Activated CD8-positive, alpha-beta T cell treated with anti-CD3 and anti-CD28 coated beads for 36 hours (primary cell): ENCODE measurements around the gene HORMAD2. TPM values are rescaled to one million over a fixed set of nuclear protein-coding genes. Genes with fewer than 3 reads are reported as not detected.

ENCODE experiments used
- ATAC-seq: fragments of 200-7000 bp; cut with Tn5 transposase; one replicate; pipeline ENCODE4 v1.10.0; 2021; ENCODE audit warnings: mild to moderate bottlenecking, moderate library complexity
- CTCF ChIA-PET: fragments of 350-600 bp; sonication (Branson Sonifier 250); formaldehyde crosslinking; loops from one replicate; lab custom pipeline; 2021; ENCODE audit warnings: antibody characterized with exemption; lab: Charles Lee
- POLR2A ChIA-PET: fragments of 350-600 bp; sonication (Branson Sonifier 250); formaldehyde crosslinking; loops from one replicate; lab custom pipeline; 2021; ENCODE audit warnings: antibody characterized with exemption; lab: Charles Lee
- DNase-seq: peaks from one replicate; pipeline ENCODE4 v3.0.0-alpha.2; 2020
- H3K27ac Mint-ChIP-seq: one replicate; pipeline ENCODE4 v1.8.0; 2021; ENCODE audit warnings: mild to moderate bottlenecking, mixed read lengths
- H3K27me3 Mint-ChIP-seq: one replicate; pipeline ENCODE4 v1.8.0; 2021; ENCODE audit warnings: mixed read lengths
- H3K36me3 Mint-ChIP-seq: one replicate; pipeline ENCODE4 v1.8.0; 2021; ENCODE audit warnings: low read depth, mixed read lengths
- H3K4me1 Mint-ChIP-seq: one replicate; pipeline ENCODE4 v1.8.0; 2021; ENCODE audit warnings: low read depth, mixed read lengths
- H3K4me3 Mint-ChIP-seq: one replicate; pipeline ENCODE4 v1.8.0; 2021; ENCODE audit warnings: mild to moderate bottlenecking, moderate library complexity, mixed read lengths
- H3K9me3 Mint-ChIP-seq: one replicate; pipeline ENCODE4 v1.8.0; 2021; ENCODE audit warnings: mixed read lengths
- CTCF ChIP-seq: fragments of 200-600 bp; IDR thresholded peaks from one replicate; pipeline ENCODE4 v1.8.0; 2022; ENCODE audit warnings: antibody characterized with exemption, mild to moderate bottlenecking
- intact Hi-C: fragments of 100-400 bp; cut with micrococcal nuclease; formaldehyde crosslinking; loops from one replicate; pipeline ENCODE4 v1.10.0; 2022
- total RNA-seq, 2 experiments: library from RNA; stranded (reverse); gene quantifications; one replicate each; pipeline ENCODE4 v1.2.3, GENCODE V29; 2021

The HORMAD2 gene
- total RNA-seq, 2 experiments from 2014 or later: not detected

DNA sequence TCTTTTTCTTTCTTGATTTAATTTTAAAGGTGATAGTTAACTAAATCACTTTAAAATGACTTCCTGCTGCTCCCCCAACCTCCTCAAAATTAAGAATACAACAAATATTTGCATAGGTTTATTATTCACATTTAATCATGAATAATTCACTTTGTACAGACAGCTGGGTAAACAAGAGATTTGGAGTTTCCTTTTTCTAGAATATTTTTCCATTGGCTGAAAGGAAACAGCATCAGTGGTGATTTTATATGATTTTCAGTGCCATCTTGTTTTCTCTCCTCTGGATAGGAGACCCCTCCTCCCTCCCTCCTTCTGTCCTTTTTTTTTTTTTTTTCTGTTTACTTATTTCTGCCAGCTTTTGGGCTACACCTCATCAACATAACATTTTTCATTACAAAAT is 105.8 kb downstream of the HORMAD2 start:
- Mint-ChIP-seq H3K4me1 (peaks cover 86% of the 10 kb centered on the region), H3K27me3 (no peaks in the 10 kb centered on the region), H3K27ac (peak overlapping the region; percentile 71), H3K4me3 (no peak overlapping the region), H3K9me3 (no peaks in the 10 kb centered on the region), H3K36me3 (no peaks in the 10 kb centered on the region)
- intact Hi-C loops: no loop called here
- CTCF ChIA-PET: interaction anchor here (1.1 to 1.6 kb wide), 3 partner anchors 10 to 12 kb away, joined by 3 to 5 read pairs (median 4); no protein-coding TSS in a partner anchor
- no peak for TF ChIP-seq CTCF
- DNase-seq: no peak
- ATAC-seq: no peak
- POLR2A ChIA-PET: interaction anchor here (0.9 to 1.6 kb wide), 6 partner anchors 10 to 103 kb away, joined by 3 to 8 read pairs (median 5); partner anchors contain the start of gene LIF

DNA sequence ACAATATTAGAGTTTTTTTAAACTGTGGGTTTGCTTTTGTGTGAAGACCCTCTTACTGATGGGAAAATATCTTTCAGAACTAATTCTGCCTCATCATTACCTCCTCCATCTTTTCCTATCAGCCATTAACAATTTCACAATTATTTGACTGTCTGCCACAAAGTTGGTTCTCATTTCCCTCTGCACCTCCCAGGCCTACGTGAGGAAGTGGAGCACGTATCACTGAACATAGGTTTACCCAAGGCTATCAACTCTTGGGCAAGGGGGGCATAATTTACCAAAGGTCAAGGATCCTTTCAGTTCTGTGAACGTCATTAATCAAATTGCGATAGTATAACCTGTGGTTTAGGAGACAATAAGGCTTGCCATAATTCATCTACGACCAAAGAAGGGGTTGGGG is 106.2 kb downstream of the HORMAD2 start:
- H3K4me1 Mint-ChIP-seq: peaks cover 85% of the 10 kb centered on the region
- intact Hi-C loops: no loop called here
- TF ChIP-seq CTCF: no peak
- CTCF ChIA-PET: interaction anchor here (1.6 kb wide), 1 partner anchor 12 kb away, joined by 5 read pairs; no protein-coding TSS in a partner anchor
- H3K27me3 Mint-ChIP-seq: no peaks in the 10 kb centered on the region
- ATAC-seq: no peak
- no peaks in the 10 kb centered on the region for H3K9me3 Mint-ChIP-seq
- POLR2A ChIA-PET: no interaction called here
- no peak for DNase-seq
- no peak overlapping the region for H3K4me3 Mint-ChIP-seq
- H3K27ac Mint-ChIP-seq: peak overlapping the region; percentile 71
- H3K36me3 Mint-ChIP-seq: no peaks in the 10 kb centered on the region

DNA sequence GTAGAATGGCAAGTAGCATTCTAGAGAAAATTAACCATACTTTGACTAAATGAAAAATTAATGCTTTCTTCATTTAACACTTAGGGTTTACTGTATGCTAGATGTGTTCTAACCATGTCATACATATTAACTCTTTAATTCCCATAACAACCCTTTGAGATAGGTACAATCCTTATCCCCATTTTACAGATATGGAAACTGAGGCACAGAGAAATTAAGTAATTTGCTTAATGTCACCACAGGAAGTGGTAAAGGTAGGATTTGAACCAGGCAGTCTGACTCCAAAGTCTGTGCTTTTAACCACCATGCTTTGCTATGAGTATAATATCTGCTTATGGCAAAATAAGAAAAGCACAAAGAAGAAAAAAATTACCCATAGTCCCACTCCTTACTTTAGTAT is 106.8 kb downstream of the HORMAD2 start:
- Mint-ChIP-seq H3K4me3 (no peak overlapping the region), H3K27ac (peak overlapping the region; percentile 84), H3K9me3 (no peaks in the 10 kb centered on the region), H3K36me3 (no peaks in the 10 kb centered on the region), H3K4me1 (peaks cover 82% of the 10 kb centered on the region), H3K27me3 (no peaks in the 10 kb centered on the region)
- DNase-seq: no peak
- TF ChIP-seq CTCF: no peak
- no peak for ATAC-seq
- CTCF ChIA-PET: no interaction called here
- POLR2A ChIA-PET: no interaction called here
- intact Hi-C loops: no loop called here

- DNase-seq: peak; percentile 61
- Mint-ChIP-seq H3K36me3 (no peaks in the 10 kb centered on the region), H3K27me3 (no peaks in the 10 kb centered on the region), H3K9me3 (no peaks in the 10 kb centered on the region), H3K27ac (peak overlapping the region; percentile 84), H3K4me3 (no peak overlapping the region), H3K4me1 (peaks cover 84% of the 10 kb centered on the region)
- no peak for TF ChIP-seq CTCF
- peak; percentile 37 for ATAC-seq
- intact Hi-C loops: no loop called here
- ChIA-PET POLR2A (interaction anchor here (0.9 to 1.1 kb wide), 2 partner anchors 9 to 29 kb away, joined by 3 read pairs; no protein-coding TSS in a partner anchor), CTCF (no interaction called here)
These were observed 107.5 kb downstream of the HORMAD2 start for GRCh38 chr22:30187529-30188407.

GRCh38 chr22:30188911-30189310 is 108.6 kb downstream of the HORMAD2 start:
- ChIA-PET POLR2A (interaction anchor here (1.1 kb wide), 1 partner anchor 30 kb away, joined by 3 read pairs; no protein-coding TSS in a partner anchor), CTCF (interaction anchor here (0.8 to 1.2 kb wide), 3 partner anchors 10 to 81 kb away, joined by 3 to 5 read pairs (median 3); no protein-coding TSS in a partner anchor)
- intact Hi-C loops: no loop called here
- no peak overlapping the region for H3K4me3 Mint-ChIP-seq
- H3K27ac Mint-ChIP-seq: peak overlapping the region; percentile 64
- no peak for TF ChIP-seq CTCF
- no peak for DNase-seq
- H3K9me3 Mint-ChIP-seq: peaks cover 1% of the 10 kb centered on the region
- H3K4me1 Mint-ChIP-seq: peaks cover 77% of the 10 kb centered on the region
- H3K27me3 Mint-ChIP-seq: no peaks in the 10 kb centered on the region
- no peak for ATAC-seq
- H3K36me3 Mint-ChIP-seq: no peaks in the 10 kb centered on the region
